WTC11 (cell line): ENCODE results near the gene ANKRD23. TPM values are rescaled to one million over a fixed set of nuclear protein-coding genes. Genes with fewer than 3 reads are reported as not detected.

Experiments
- ATAC-seq: fragments of 200-7000 bp; cut with Tn5 transposase; 2 replicates; pipeline ENCODE4 v1.10.0; 2021; ENCODE audit warnings: mild to moderate bottlenecking, moderate library complexity
- CTCF ChIA-PET: fragments of 300-600 bp; sonication (Branson Sonifier 250); formaldehyde crosslinking; loops from one replicate; lab custom pipeline; 2021; ENCODE audit warnings: antibody characterized with exemption; lab: Charles Lee
- POLR2A ChIA-PET: fragments of 350-600 bp; sonication (Branson Sonifier 250); formaldehyde crosslinking; loops from one replicate; lab custom pipeline; 2021; ENCODE audit warnings: antibody characterized with exemption; lab: Charles Lee
- DNase-seq: peaks from one replicate; pipeline ENCODE4 v3.0.0; 2021; ENCODE audit warnings: low spot score
- H3K27ac Mint-ChIP-seq: 2 replicates; pipeline ENCODE4 v1.8.0; 2021; ENCODE audit warnings: mixed read lengths
- H3K27me3 Mint-ChIP-seq: 2 replicates; pipeline ENCODE4 v1.8.0; 2021; ENCODE audit warnings: low read depth, mild to moderate bottlenecking, moderate library complexity, mixed read lengths
- H3K36me3 Mint-ChIP-seq: 2 replicates; pipeline ENCODE4 v1.8.0; 2021; ENCODE audit warnings: mixed read lengths
- H3K4me1 Mint-ChIP-seq: 2 replicates; pipeline ENCODE4 v1.8.0; 2022; ENCODE audit warnings: mixed read lengths
- H3K4me3 Mint-ChIP-seq: 2 replicates; pipeline ENCODE4 v1.8.0; 2021; ENCODE audit warnings: mild to moderate bottlenecking, moderate library complexity, mixed read lengths
- H3K9me3 Mint-ChIP-seq: 2 replicates; pipeline ENCODE4 v1.8.0; 2021; ENCODE audit warnings: mixed read lengths
- ATF1 ChIP-seq: sonication (generic); formaldehyde crosslinking; IDR thresholded peaks from 2 replicates; pipeline ENCODE4 v1.8.1; 2023; ENCODE audit warnings: mild to moderate bottlenecking, moderate library complexity, missing genetic modification reagents
- CREM ChIP-seq: sonication (generic); formaldehyde crosslinking; IDR thresholded peaks from 2 replicates; pipeline ENCODE4 v1.8.1; 2022; ENCODE audit warnings: mild to moderate bottlenecking, missing genetic modification reagents, moderate library complexity
- ESRRA ChIP-seq: sonication (generic); formaldehyde crosslinking; IDR thresholded peaks from 2 replicates; pipeline ENCODE4 v1.8.1; 2022; ENCODE audit warnings: mild to moderate bottlenecking, missing genetic modification reagents, borderline replicate concordance
- GRHL2 ChIP-seq: fragments of 250-450 bp; sonication (Bioruptor Pico); IDR thresholded peaks from 2 replicates; pipeline ENCODE4 v1.8.0; 2022; ENCODE audit warnings: mild to moderate bottlenecking, moderate library complexity; ENCODE audit not compliant: insufficient replicate concordance, severe bottlenecking
- HMGA2 ChIP-seq: fragments of 250-450 bp; sonication (Bioruptor Pico); IDR thresholded peaks from 2 replicates; pipeline ENCODE4 v1.4.0; 2021; ENCODE audit warnings: mild to moderate bottlenecking, moderate library complexity
- IRF2 ChIP-seq: sonication (generic); formaldehyde crosslinking; IDR thresholded peaks from 2 replicates; pipeline ENCODE4 v1.8.0; 2022; ENCODE audit warnings: low read depth, missing genetic modification reagents, borderline replicate concordance
- JAZF1 ChIP-seq: fragments of 250-450 bp; sonication (Bioruptor Pico); IDR thresholded peaks from 2 replicates; pipeline ENCODE4 v1.9.0; 2021; ENCODE audit warnings: moderate library complexity, mild to moderate bottlenecking, inconsistent platforms
- NR3C1 ChIP-seq: sonication (generic); formaldehyde crosslinking; conservative IDR thresholded peaks from 2 replicates; pipeline ENCODE4 v1.8.1; 2023; ENCODE audit warnings: low read depth, mild to moderate bottlenecking, missing genetic modification reagents
- SMAD3 ChIP-seq: sonication (generic); formaldehyde crosslinking; IDR thresholded peaks from 2 replicates; pipeline ENCODE4 v1.8.0; 2022; ENCODE audit warnings: missing genetic modification reagents, mild to moderate bottlenecking, borderline replicate concordance
- SMAD4 ChIP-seq: sonication (generic); formaldehyde crosslinking; IDR thresholded peaks from 2 replicates; pipeline ENCODE4 v1.8.0; 2022; ENCODE audit warnings: mild to moderate bottlenecking, missing genetic modification reagents
- SP1 ChIP-seq: sonication (generic); formaldehyde crosslinking; conservative IDR thresholded peaks from 2 replicates; pipeline ENCODE4 v1.8.1; 2022; ENCODE audit warnings: missing genetic modification reagents
- TEAD1 ChIP-seq: sonication (generic); formaldehyde crosslinking; IDR thresholded peaks from 2 replicates; pipeline ENCODE4 v1.8.0; 2022; ENCODE audit warnings: mild to moderate bottlenecking, missing genetic modification reagents
- TP53 ChIP-seq: sonication (generic); formaldehyde crosslinking; IDR thresholded peaks from 2 replicates; pipeline ENCODE4 v1.8.1; 2023; ENCODE audit warnings: mild to moderate bottlenecking, missing genetic modification reagents
- ZNF219 ChIP-seq: sonication (generic); formaldehyde crosslinking; IDR thresholded peaks from 2 replicates; pipeline ENCODE4 v1.8.0; 2023; ENCODE audit warnings: missing genetic modification reagents, mild to moderate bottlenecking, borderline replicate concordance
- ZNF396 ChIP-seq: fragments of 250-450 bp; sonication (Bioruptor Pico); IDR thresholded peaks from 2 replicates; pipeline ENCODE4 v1.8.0; 2021; ENCODE audit warnings: mild to moderate bottlenecking, moderate library complexity, borderline replicate concordance
- ZNF671 ChIP-seq: fragments of 250-450 bp; sonication (Bioruptor Pico); IDR thresholded peaks from 2 replicates; pipeline ENCODE4 v1.8.0; 2021; ENCODE audit warnings: mild to moderate bottlenecking
- total RNA-seq: library from RNA; stranded (reverse); gene quantifications from 3 replicates; pipeline ENCODE4 v1.2.3, GENCODE V29; 2021
- TF ChIP-seq, protein P1 (sequence below): sonication (generic); formaldehyde crosslinking; IDR thresholded peaks from 2 replicates; pipeline ENCODE4 v1.8.1; 2023; ENCODE audit warnings: mild to moderate bottlenecking, moderate library complexity, missing genetic modification reagents
- TF ChIP-seq, protein P2 (sequence below): sonication (generic); formaldehyde crosslinking; IDR thresholded peaks from 2 replicates; pipeline ENCODE4 v1.8.0; 2023; ENCODE audit warnings: missing genetic modification reagents
- TF ChIP-seq, protein P3 (sequence below): fragments of 250-450 bp; sonication (Bioruptor Pico); IDR thresholded peaks from 2 replicates; pipeline ENCODE4 v1.9.0; 2021; ENCODE audit warnings: moderate library complexity, mild to moderate bottlenecking, inconsistent platforms, borderline replicate concordance
- TF ChIP-seq, protein P4 (sequence below): sonication (generic); formaldehyde crosslinking; IDR thresholded peaks from 2 replicates; pipeline ENCODE4 v1.8.1; 2022; ENCODE audit warnings: low read depth, mild to moderate bottlenecking, moderate library complexity, missing genetic modification reagents, borderline replicate concordance

Gene ANKRD23
- total RNA-seq, 1 experiment from 2014 or later, result 3.2 TPM

DNA sequence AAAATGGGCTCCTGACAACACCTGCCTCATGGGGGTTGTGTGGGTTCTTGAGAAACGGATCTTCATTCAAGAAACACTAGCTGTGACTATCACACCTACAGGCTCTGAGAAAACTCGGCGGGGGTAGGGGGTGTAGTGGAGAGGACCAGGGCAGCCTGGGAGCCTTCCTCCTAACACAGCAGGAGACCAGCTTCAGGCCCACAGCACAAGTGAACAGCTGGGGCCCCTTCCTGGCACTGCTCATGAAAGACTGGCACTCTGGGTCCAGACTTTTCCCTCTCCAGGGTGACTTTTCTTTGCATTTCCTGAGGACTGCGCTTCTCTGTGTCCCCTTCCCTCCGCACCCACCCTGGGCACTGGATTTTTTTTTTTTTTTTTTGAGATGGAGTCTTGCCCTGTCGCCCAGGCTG lies 33.2 kb upstream of the ANKRD23 start:
- no peaks in the 10 kb centered on the region for H3K36me3 Mint-ChIP-seq
- H3K4me1 Mint-ChIP-seq, result peaks cover 81% of the 10 kb centered on the region
- no peaks in the 10 kb centered on the region for H3K27me3 Mint-ChIP-seq
- ChIA-PET CTCF (interaction anchor here (1.2 to 5.9 kb wide), 2 partner anchors 19 to 74 kb away, joined by 10 to 45 read pairs; partner anchors contain the start of gene ANKRD39), POLR2A (no interaction called here)
- DNase-seq (no peak), ATAC-seq (no peak)
- H3K27ac Mint-ChIP-seq, result no peak overlapping the region
- TF ChIP-seq TP53 (CRISPR knock-in tag) (no peak), IRF2 (no peak), TEAD1 (CRISPR knock-in tag) (no peak), SMAD3 (CRISPR knock-in tag) (no peak), ZNF219 (CRISPR knock-in tag) (no peak), ESRRA (CRISPR knock-in tag) (no peak)
- TF ChIP-seq, protein P1, sequence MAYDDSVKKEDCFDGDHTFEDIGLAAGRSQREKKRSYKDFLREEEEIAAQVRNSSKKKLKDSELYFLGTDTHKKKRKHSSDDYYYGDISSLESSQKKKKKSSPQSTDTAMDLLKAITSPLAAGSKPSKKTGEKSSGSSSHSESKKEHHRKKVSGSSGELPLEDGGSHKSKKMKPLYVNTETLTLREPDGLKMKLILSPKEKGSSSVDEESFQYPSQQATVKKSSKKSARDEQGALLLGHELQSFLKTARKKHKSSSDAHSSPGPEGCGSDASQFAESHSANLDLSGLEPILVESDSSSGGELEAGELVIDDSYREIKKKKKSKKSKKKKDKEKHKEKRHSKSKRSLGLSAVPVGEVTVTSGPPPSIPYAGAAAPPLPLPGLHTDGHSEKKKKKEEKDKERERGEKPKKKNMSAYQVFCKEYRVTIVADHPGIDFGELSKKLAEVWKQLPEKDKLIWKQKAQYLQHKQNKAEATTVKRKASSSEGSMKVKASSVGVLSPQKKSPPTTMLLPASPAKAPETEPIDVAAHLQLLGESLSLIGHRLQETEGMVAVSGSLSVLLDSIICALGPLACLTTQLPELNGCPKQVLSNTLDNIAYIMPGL (CRISPR knock-in tag), result no peak
- TF ChIP-seq, protein P2, sequence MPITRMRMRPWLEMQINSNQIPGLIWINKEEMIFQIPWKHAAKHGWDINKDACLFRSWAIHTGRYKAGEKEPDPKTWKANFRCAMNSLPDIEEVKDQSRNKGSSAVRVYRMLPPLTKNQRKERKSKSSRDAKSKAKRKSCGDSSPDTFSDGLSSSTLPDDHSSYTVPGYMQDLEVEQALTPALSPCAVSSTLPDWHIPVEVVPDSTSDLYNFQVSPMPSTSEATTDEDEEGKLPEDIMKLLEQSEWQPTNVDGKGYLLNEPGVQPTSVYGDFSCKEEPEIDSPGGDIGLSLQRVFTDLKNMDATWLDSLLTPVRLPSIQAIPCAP (CRISPR knock-in tag), result no peak
- H3K4me3 Mint-ChIP-seq, result no peak overlapping the region
- no peaks in the 10 kb centered on the region for H3K9me3 Mint-ChIP-seq

DNA sequence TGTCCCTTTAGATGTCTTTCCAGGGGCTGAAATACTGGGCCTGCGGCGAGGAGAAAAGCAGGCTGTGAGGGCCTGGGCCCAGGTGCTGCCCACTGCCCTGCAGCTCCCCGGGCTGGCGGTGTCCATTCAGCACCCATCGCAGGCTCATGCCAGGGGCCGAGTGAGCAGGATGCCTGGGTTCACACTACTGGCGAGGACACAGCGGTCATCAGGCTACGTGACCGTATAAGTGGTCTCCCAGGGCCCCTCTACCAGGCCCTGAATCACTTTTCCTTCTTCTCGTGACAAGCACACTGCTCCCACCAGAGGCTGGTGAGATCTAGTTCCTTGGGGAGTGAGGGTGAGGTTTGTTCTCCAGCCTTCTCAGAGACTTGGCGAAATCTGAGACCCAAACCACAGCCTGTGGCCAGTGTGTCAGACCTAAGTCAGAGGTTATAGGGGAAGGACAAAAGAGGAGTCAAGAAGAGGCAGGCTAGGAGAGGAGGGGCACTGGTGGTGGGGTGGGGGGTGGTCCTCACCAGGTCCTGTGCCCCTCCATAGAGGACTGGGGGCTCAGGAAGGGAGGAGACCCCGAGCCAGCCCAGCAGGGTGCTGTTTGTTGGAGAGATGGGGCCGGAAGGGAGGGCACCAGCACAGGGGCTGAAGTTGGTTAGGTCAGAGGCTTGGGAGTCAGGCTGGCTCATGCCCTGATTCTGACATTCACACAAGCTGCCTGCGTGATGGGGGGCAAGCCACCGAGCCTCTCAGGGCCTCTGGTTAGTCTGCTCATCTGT lies 32.6 kb upstream of the ANKRD23 start:
- Mint-ChIP-seq H3K36me3 (no peaks in the 10 kb centered on the region), H3K4me3 (no peak overlapping the region), H3K27me3 (no peaks in the 10 kb centered on the region), H3K4me1 (peaks cover 75% of the 10 kb centered on the region), H3K9me3 (no peaks in the 10 kb centered on the region), H3K27ac (no peak overlapping the region; the same call in 1 of the 2 replicates)
- TF ChIP-seq JAZF1 (CRISPR knock-in tag) (no peak), GRHL2 (CRISPR knock-in tag) (no peak), ZNF671 (no peak), SP1 (CRISPR knock-in tag) (no peak), CREM (CRISPR knock-in tag) (no peak), TP53 (CRISPR knock-in tag) (no peak), HMGA2 (no peak), SMAD4 (CRISPR knock-in tag) (no peak), ATF1 (CRISPR knock-in tag) (no peak), ZNF396 (CRISPR knock-in tag) (no peak), SMAD3 (CRISPR knock-in tag) (no peak), NR3C1 (CRISPR knock-in tag) (no peak)
- TF ChIP-seq, protein P3, sequence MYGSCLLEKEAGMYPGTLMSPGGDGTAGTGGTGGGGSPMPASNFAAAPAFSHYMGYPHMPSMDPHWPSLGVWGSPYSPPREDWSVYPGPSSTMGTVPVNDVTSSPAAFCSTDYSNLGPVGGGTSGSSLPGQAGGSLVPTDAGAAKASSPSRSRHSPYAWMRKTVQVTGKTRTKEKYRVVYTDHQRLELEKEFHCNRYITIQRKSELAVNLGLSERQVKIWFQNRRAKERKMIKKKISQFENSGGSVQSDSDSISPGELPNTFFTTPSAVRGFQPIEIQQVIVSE (CRISPR knock-in tag), result no peak
- TF ChIP-seq, protein P4, sequence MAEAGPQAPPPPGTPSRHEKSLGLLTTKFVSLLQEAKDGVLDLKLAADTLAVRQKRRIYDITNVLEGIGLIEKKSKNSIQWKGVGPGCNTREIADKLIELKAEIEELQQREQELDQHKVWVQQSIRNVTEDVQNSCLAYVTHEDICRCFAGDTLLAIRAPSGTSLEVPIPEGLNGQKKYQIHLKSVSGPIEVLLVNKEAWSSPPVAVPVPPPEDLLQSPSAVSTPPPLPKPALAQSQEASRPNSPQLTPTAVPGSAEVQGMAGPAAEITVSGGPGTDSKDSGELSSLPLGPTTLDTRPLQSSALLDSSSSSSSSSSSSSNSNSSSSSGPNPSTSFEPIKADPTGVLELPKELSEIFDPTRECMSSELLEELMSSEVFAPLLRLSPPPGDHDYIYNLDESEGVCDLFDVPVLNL (CRISPR knock-in tag), result no peak
- ChIA-PET POLR2A (no interaction called here), CTCF (interaction anchor here (0.7 to 5.9 kb wide), 7 partner anchors 10 to 75 kb away, joined by 3 to 45 read pairs (median 4); partner anchors contain the start of gene ANKRD39)
- no peak for DNase-seq
- no peak for ATAC-seq
